CD4-positive, alpha-beta T cell treated with Interleukin-17A for 4 hours (primary cell): ENCODE data around the gene SLC4A1.

Experiments used
- DNase-seq: peaks from one replicate; pipeline ENCODE4 v3.0.0-alpha.2; 2020; ENCODE audit warnings: mixed read lengths

SLC4A1 gene

DNA sequence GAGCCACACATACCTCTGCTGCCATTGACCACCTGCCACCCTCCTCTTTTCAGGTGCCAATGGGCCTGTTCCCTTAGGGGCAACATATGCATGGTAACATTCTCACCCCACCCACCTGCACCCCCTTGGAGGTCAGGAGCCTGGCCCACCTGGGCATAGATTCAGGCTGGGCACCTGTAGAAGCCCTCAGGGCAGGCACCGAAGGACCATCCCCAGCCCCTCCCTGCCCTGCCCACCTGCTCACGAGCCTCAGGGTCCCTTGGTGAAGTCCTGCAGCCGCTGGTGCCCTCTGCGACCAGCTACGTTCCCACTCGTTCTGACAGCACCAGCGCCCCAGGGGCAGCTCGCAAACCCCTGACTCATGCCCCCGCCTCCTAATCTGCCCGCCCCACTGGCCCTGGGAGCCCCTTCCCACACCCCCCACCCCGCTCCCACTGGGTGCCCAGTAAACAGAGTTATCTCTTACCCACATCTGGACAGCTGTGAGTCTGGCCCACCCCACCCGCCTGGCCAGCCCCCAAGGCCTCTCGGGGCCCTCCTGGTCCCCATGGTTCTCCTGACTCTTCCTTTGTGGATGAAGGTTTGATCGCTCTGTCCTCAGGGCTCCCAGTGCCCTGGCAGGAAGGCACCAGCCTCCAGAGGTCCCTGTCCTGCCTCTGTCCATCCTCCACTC, at the start of gene SLC4A1:
SLC4A1 (minus strand) TSS at position 318 of the 673 bp plus-strand sequence. CDS start 5,269 bp downstream, outside the sequence.
- DNase-seq, result no peak

DNA sequence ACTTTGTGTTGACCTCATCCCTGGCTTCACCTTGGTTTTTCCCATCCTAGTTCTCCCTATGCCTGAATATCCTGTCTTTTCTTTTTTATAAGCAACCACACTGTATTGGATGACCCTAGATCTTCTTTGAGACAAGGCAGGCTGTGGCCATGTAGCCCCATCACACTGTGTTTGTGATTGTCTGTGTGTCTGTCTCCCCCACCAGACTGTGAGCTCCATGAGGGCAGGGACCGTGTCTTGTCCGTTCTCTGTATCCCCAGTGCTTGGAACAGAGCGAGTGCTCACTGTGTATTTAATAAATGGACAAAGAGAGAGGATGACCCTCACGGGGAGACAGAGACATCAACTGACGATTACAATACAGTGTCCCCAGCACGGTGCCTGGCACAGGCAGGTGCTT, 49.6 kb upstream of the SLC4A1 start:
- DNase-seq, result no peak

DNA sequence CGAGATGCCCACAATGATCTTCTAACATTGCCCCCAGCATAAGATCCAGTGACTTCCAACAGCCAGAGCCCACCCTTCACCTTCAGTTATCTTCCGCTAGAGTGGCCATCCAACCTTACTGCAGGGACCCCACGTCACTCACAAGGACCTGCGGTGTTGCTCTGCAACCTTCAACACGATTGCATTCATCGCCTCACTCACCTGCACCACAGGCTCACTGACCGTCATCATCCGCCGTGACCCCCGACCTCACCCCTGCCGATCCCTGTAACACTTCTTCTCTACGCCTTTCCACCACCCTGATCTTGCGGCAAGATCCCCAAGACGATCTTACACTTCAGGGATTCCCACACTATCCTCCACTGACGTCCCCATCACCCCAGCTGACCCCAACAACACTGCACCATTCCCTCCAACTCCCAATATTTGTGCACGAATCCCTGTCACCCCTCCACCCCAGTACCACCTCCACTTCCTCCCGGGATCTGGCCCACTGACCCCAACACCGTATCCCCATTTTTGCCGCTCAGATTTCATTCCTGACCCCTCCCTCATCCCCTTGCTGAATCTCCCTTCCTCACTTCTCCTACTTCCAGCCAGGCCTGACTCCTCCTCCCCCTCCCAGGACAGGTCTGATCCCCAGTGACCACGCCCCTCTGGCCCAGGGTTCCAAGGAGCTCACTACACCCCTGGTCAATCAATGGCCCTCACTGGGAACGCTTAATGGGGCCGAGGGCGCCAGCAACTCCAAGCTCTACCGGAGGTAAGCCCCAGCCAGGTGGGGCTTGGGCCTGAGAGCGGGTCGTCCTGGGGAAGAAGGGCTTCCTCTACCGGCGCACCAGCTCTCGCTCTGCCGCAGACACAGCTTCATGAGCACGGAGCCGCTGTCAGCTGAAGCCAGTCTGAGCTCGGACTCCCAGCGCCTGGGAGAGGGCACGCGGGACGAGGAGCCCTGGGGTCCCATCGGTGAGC, 48.1 kb upstream of the SLC4A1 start:
- DNase-seq, result no peak

DNA sequence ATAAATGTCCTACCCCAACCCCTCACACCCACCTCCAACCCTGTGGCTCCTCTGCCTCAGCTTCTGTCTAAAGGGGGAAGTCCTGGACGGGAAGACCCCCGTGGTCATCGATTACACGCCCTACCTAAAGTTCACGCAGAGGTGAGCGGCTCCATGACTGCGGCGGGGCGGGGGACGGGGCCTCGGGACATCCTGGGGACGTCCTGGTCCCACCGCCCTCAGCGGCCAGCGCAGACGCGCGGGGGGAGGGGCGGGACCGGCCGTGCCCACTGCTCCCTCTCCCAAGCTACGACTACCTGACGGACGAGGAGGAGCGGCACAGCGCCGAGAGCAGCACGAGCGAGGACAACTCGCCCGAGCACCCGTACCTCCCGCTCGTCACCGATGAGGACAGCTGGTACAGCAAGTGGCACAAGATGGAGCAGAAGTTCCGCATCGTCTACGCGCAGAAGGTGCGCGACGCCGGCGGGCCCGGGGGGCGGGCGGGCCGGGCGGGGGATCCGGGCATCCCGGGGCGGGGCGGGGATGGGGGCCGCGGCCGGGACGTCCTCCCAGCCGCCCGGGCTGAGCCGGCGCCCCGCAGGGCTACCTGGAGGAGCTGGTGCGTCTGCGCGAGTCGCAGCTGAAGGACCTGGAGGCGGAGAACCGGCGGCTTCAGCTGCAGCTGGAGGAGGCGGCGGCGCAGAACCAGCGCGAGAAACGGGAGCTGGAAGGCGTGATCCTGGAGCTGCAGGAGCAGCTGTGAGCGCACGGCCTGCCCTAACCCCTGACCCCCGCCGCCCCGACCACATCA, 47.1 kb upstream of the SLC4A1 start:
- peak; percentile 42 for DNase-seq

DNA sequence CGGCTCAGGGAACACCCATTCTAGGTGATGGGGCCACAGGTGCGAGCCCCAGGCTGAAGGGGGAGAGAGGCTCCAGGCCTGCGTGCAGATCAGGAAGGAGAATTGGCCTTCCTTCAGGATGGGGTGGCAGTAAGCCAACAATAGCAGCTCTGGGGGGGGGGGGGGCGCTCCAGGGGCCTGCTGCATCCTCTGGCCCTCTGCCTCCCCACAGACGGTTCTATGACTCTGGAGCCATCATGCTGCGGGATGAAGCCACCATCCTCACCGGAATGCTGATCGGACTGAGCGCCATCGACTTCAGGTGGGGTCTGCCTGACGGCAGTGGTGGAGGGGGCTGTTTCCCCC, 46.6 kb upstream of the SLC4A1 start:
- DNase-seq, result no peak

DNA sequence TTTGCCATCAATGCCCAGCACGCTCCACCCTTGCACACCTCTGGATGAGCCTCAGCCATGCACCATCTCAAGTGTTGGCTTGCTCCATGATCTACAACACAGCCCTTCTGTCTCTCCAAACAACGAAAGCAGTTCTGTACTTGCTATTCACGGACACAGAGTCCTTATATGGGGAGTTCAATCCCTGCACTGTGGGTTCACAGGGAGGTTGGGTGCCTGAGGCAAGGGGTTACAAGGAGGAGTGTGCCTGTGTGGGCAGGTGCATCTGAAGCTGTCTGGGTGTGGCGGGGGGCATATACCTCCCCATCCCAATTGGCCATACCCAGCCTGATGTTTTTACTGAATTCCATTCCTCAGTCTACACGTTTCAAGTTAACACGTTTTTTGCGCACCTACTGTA, 46.1 kb upstream of the SLC4A1 start:
- no peak for DNase-seq

DNA sequence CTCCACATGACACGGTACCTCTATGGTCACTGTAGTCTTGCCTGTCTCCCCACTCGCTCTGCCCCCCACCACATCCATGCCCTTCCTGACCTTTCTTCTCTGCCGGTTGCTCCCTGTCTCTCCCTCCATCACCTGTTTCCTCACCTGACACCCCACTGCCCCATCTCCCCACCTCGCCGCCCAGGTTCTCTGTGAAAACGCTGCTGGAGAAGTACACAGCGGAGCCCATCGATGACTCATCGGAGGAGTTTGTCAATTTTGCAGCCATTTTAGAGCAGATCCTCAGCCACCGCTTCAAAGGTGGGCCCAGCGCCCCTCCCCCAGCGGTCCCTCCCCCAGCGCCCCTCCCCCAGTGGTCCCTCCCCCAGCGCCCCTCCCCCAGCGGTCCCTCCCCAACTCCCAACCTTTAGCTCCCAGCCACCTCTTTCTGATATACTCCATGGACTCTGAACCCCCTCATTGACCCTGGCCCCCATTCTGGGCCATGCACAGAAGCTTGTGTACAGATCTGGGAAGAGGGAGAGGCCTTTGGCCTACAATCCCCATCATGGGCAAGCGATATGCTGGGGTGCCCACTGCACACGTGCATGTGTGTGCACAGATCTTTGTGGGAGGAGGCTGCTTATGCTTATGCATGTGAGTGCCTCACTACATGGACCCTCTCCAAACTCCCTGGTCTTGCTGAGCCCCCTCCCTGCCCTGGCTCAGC, 44.6 kb upstream of the SLC4A1 start:
- DNase-seq, result no peak

DNA sequence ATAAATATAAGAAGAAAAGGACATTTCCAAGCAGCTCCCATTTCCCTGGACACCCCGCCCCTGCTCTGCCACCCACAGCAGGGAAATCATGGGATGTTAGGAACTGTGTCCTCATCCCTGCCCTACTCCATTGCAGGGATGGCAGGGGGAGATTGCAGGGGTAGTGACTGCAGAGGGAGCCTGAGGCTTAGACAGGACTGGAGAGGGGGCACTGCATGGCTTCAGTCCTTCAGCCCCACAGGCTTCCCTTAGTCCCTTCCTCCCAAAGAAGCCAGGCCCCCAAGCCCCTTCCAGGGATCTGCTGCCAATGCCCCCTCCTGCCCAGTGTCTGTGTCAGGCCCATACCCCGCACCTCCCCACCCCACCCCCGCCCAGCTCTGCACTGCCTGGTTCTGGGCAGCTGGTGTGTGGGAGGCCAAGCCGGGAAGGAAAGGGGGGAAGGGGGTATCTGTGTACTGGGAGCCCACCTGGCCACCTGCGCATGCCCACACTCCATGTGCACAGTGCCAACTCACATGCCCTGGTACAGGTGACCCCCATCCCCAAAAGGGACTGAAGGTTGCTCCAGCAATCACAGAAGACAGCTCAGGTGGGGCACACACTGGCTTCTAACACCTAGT, 43.7 kb upstream of the SLC4A1 start:
- no peak for DNase-seq

DNA sequence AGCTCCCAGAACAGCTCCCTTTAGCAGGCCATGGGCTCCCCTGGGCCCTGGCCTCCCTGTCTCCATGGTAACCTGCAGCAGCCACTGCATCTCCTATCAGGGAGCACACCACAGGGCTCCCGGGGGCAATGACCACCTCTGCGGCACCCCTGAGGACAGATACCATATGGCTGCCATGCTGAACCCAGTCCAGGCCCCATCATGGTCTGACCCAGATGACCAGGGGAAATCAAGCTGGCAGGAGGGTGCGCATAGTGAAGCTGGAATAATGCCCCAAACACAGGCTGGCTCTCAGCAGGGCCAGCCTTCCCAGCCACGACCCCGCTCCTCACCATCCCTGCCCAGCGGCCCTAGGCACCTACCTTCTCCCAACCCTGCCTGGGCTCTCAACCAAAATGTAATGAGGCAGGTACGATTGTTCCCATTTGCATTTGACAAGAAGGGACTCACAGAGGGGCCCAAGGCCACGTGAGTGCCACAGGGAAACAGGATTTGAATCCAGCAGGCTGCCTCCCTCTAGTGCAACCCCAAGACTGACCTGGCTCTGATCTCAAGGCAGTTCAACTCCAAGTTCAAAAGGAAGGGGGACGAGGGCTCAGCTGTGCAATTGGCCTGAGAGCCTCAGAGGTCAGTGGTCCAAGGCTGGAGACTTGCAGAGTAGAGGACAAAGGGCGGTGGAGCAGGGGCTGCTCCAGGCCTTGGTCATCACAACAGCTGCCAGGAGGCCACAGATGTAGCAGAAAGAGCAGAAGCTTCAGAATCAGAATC, 42.9 kb upstream of the SLC4A1 start:
- DNase-seq, result no peak

DNA sequence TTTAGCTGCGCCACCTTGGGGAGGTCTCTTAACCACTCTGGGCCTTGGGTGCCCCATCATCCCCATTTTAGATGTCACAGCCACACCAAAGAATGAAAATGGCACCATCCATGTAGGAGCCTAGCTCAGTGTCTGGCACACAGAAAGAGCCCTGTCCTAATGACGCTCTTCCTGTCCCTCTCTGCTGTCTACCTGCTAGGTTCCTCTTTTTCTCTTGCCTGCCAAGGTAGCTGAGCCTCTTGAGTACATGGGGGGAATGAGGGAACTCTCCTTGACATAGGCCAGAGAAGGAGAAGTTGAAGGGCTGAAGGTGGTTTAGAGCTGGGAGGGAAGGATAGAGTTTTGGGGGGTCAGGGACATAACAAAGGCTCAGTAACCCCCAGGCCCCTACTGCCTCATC, 42.3 kb upstream of the SLC4A1 start:
- no peak for DNase-seq

DNA sequence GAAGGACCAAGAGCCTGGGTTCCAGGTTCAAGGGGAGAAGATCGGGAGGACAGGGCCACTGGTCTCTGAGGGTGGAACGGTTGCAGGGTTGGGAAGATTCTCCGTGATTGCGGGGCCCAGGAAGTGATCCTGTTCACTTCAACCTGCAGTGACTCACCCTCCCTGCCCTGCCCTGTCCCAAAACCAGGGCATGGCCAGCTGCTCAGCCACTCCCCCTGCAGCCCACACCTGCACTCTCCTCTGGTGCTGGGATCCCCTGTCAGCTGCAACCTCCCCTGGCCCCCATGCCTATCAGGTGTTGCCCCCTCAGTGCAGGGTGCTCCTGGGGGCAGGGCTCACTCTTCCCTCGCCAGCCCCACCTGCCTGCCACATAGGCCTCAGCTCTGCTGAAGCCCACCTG, 41.5 kb upstream of the SLC4A1 start:
- DNase-seq, result no peak

DNA sequence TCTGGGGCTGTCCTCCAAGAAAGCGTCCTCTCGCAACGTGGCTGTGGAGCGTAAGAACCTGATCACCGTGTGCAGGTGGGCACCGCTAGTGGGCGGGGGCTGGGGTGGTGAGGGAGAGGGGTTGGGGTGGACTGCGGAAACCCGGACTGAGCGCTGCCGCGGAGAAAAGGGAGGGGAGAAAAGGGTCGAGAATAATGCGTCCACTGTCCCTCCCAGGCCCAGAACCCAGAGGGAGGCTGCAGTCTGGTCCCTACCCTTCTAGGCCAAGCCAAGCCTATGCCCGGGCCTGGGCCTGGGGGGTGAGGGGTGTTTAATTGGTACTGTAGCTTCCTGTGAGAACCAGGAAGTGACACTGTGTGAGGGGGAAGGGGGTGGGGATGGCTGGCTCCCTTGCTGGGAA, 40.9 kb upstream of the SLC4A1 start:
- no peak for DNase-seq

DNA sequence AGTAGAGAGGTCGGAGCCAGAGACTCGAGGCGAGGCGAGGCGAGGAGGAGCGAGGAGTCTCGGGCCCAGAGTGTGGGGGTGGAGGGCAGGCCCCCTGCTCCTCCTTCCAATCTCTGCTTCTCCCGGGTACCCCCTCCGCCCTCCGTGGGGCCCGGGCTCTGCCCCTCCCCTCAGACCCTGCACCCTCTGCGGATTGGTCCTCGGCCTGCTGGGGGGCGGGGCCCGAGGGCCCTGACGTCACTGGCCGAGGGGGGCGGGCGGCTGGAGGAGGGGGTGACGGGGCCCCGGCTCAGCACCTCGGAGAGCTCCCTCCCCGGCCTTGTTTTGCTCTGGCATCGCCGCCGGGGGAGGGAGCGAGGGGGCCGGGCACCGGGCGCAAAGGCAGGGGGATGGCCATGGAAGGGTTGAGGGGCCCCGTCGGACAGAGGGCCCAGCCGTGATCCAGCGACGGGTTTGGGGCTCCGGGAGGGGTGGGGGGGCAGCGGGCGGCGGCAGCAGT, 40.4 kb upstream of the SLC4A1 start, which contains the start of gene RUNDC3A:
RUNDC3A (plus strand) TSS at position 282 of the 499 bp plus-strand sequence. CDS start 232 bp downstream, outside the sequence.
- DNase-seq, result peak; percentile 90

DNA sequence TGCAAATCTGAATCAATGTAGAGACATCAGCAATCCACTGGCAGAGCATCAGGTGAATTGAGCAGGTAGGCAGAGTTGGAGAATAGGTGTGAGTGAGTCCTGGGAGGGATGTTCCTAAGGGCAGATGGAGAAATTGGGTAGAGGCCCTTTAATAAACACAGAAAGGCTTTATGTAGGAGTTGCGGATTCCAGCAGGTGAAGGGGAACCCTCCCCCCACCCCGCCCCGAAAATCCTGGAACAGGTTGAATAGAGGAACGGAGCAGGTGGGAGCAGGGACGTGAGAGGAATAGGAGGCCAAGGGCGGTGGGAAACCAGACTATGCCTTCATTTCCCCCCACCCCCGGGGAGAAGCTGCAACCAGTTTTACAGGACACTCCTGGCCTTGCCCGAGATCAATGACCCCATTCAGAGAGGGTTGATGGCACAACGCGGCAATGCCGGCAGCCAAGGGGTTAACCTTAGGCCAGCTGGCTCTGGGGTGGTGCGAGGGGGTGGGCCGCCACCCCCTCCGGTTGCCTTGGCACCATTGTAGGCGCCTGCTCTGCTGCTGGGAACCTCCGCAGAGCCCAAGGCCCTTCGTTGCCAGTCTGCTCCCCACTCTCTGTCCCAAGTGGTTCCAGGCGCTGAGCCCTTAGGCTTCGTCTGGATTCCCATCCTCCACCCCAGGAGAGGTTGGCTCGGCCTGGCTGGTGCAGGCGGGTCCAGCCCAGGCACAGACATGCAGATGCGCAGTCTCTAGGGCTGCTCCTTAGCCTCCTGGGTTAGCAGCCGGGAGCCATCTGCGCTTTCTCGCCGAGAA, 39.7 kb upstream of the SLC4A1 start:
- no peak for DNase-seq

DNA sequence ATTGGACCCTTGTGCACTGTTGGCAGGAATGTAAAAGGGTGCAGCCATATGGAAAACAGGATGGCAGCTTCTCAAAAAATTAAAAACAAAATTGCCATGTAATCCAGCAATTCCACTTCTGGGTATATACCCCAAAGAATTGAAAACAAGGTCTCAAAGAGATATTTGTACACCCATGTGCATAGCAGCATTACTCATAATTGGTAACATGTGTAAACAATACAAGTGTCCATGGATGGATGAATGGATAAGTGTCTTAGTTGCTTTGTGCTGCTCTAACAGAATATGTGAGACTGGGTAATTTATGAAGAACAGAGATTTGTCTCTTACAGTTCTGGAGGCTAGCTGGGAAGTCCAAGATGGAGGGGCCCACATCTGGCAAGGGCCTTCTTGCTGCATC, 36.7 kb upstream of the SLC4A1 start:
- DNase-seq, result no peak

DNA sequence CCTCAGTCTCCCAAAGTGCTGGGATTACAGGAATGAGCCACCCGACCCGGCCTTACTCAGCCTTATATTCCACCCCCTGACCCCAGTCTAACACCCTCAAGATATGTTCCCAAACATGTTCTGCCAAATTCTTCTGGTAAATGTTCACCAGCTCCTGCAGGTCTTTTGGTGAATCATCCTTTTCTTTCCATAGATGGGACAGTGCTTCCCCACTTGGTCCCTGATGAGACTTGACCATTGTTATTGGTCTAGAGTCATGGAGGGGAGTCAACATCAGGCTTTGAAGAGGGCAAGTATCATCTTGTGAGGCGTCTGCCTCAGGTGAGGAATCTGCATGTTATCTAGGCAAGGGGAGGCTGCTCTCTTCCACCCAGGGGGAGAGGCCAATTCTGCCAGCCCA, 30.0 kb upstream of the SLC4A1 start:
- no peak for DNase-seq

DNA sequence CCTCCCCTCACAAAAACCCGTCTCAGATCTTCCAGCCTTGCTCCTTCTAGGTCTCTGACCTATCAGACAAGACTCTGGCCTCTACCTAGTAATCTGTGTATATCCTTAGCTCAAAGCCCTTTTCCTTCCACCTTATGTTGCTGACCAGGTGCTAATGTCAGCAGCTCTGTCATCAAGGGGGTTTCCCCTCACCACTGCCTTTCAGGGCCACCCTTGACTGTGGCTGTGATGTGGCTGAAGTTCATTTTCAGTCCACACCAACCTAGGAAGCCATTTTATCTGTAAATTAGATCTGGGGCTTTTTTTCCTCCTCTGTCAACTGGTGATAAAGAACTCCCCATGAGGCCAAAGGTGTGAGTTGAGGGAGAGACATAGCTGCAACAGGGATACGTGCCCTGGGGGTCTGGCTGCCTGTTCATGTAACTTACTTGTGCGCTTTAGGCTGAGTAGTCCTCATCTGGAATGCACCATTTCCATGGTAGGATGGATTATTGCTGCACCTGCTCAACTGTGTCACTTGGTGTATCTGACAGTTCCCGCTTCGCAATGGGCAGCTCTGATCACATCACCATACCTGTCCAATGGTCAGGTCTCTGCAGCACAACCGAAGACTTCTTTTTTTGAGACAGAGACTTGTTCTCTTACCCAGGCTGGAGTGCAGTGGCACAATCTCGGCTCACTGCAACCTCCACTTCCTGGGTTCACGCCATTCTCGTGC, 25.7 kb upstream of the SLC4A1 start:
- DNase-seq, result no peak

DNA sequence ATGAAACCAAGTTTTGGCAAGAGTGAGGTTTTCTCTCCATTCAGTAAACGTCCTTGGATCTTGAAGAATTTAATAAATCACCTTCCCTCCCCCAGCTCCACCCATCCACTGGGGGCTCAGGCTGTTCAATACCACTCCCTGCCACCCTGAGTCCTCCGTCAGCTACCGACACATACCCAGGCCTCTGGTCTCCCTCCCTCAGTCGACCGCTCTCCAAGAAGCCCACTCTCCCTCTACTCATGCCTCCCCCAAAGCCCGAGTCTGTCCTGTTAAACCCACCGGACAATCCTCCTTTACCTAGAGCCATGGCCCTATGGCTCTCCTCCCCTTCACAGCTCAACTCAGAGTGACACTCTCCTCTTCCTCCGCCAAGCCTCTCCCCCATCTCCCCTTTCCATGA, 19.7 kb upstream of the SLC4A1 start:
- DNase-seq, result no peak

DNA sequence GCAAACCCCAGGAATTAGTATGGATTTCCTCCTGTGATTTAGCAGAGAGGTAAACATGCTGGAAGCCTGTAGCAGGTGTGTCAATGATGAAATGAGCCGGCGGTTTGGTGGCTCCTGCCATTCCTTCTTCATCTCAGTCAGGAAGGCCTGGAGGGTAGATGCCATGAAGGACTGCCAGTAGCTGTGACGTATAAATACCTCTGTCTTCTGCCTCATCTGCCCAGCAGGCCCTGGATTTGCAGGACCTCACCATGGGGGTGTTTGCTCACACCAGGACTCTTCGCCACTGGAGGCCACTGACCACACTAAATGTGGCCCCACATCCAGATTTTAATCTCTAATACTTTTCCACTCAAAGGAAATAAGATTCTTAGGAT, 16.1 kb upstream of the SLC4A1 start:
- DNase-seq, result no peak
